HG03460 (cell line): ENCODE results near the gene STS.
"Not testable (repeated sequence)": the region's sequence is repeated elsewhere in the genome, so short reads cannot be mapped to it uniquely, and the experiment has no call there.

Source experiments
- ATAC-seq: cut with Tn5 transposase; IDR thresholded peaks from one replicate; pipeline ENCODE4 v1.9.1; 2021; ENCODE audit not compliant: unreplicated experiment

Gene STS

DNA sequence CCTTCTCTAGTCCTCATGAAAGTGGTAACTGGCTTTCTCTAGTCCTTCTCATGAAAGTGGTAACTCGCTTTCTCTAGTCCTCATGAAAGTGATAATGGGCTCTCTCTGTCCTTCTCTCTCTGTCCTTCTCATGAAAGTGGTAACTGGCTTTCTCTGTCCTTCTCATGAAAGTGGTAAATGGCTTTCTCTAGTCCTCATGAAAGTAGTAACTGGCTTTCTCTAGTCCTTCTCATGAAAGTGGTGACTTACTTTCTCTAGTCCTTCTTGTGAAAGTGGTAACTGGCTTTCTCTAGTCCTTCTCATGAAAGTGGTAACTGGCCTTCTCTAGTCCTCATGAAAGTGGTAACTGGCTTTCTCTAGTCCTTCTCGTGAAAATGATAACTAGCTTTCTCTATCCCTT lies 31.3 kb downstream of the STS start:
- ATAC-seq: not testable (repeated sequence)

DNA sequence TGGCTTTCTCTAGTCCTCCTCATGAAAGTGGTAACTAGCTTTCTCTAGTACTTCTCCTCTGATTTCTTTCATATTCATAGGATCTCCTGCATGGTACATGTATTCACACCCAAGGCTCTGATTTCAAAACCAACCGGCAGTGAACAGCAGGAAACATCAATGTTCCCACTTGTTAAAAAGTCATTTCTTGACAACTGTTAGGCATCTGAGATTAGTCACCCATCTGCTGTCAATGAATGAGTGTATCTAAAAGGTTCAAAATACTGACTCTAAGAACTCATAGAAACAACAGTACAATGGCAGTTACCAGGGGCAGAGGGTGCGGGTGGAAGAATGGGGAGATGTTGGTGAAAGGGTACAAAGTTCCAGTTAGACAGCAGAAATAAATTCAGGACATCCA lies 31.9 kb downstream of the STS start:
- no peak for ATAC-seq

DNA sequence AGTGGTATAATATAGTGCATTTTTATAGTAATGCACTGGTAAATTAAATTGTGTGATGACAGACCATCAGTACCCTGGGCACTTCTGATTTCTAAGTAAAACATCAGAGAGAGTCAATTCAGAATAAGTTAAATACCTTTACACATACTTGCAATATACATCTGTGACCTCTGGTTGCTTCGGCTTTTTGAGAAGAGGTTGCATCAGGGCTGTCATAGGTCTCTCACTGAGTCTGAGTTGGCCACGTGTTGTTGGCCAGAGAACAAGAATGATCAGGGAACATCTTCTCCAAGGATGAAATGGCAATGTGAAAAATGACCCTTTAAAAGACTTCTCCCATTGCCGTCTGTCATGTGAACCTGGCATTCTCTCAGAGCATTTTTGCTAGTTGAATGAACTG lies 37.3 kb downstream of the STS start:
- no peak for ATAC-seq

DNA sequence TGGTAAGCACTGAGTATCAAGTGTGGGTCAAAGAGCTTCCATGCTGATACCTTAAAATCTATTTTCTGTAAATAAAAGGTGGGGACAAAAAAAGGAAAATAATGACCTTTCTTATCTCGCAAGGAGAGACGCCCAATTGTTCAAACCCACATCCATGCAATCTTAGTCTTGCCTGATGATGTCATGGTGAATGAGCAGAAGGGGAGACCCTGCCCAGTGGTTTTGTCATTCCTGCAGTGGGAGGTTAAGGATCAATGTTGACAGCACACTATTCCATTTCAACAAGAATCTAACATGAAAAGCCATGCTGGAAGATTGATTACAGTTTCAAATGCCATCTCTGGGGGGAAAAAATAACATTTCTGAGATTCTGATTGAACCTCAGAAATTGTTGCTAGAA lies 41.2 kb downstream of the STS start:
- ATAC-seq: no peak

DNA sequence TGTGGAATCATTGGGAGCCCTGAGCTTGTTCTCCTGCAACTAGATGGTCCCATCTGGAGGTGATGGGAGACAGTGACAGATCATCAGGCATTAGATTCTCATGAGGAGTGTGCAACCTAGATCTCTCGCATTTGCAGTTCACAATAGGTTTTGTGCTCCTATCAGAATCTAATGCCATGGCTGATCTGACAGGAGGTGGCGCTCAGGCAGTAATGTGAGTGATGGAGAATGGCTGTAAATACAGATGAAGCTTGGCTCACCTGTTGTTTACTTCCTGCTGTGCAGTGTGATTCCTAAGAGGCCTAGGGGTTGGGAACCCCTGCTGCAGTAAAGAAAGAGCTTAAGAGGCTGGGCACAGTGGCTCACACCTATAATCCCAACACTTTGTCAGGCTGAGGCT lies 42.6 kb downstream of the STS start:
- ATAC-seq: no peak

DNA sequence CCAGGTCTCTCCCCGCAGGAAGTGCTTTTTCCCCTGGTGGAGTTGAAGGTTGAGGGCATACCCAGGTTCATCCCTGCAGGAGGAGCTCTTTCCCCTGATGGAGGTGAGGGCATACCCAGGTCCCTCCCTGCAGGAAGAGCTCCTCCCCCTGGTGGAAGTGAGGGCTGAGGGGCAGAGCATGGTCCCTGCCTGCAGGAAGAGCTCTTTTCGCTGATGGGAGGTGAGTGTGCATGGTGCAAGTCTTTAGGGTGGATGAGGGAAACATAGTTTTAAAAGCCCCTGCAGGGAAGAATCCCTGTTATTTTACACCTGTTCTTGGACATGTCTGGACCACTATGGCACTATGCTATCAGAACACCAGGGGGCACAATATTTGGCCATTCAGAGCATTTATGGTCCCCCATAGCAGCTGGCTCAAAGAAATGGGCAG lies 44.2 kb downstream of the STS start:
- ATAC-seq: no peak

DNA sequence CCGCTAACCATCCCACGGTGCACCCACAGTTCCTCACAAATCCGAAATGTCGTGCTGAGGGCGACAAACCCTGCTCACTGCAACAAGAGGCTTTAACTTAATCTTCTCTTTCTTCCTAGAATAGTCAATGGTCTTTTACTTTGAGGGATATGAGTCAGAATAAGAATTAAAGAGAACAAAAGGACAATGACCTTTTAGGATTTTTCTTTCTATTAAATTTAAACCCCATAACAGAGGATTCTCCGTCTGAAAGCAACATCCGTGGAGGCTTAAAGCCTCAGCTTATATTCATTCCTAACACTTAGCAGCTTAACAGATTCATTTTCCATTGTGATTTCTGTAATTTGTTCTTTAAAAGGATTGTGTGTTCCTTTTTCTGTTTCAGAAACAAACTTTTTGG lies 45.4 kb downstream of the STS start:
- ATAC-seq: no peak

DNA sequence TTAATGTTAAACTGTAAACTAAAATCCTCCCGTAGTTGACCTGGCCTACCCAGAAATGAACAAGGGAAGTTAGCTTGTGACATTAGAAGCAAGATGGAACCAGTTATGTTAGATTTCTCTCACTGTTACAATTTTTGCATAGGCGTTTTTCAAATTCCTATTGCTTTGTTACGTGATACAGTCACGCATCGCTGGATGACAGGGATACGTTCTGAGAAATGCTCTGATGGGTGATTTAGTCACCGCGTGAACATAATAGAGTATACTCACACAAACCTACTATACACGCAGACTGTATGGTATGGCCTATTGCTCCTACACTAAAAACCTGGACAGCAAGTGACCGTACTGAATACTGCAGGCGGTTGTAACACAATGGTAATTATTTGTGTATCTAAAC lies 47.1 kb downstream of the STS start:
- no peak for ATAC-seq
